Mesodermal cell (in vitro differentiated cells): ENCODE measurements around the gene RNF31.
A peak's percentile ranks its signal among the peaks of the same experiment; 100 is the strongest.
"Not testable (repeated sequence)": the region's sequence is repeated elsewhere in the genome, so short reads cannot be mapped to it uniquely, and the experiment has no call there.

Experiments
- H3K27ac ChIP-seq: 2 replicates; pipeline ENCODE4 v1.7.0; 2013; ENCODE audit warnings: mild to moderate bottlenecking, low read depth, low read length, moderate library complexity; ENCODE audit not compliant: severe bottlenecking
- H3K36me3 ChIP-seq: 2 replicates; pipeline ENCODE4 v1.7.1; 2013; ENCODE audit warnings: mild to moderate bottlenecking, low read length, moderate library complexity; ENCODE audit not compliant: control insufficient read depth, insufficient read depth
- H3K4me1 ChIP-seq: one replicate; pipeline ENCODE4 v1.7.1; 2013; ENCODE audit warnings: mild to moderate bottlenecking, low read length; ENCODE audit not compliant: insufficient read depth, control insufficient read depth, poor library complexity, severe bottlenecking
- H3K4me3 ChIP-seq: 2 replicates; pipeline ENCODE4 v1.7.0; 2013; ENCODE audit warnings: low read length, control low read depth, mild to moderate bottlenecking; ENCODE audit not compliant: insufficient read depth, poor library complexity, severe bottlenecking; ENCODE audit errors: extremely low read depth
- H3K9me3 ChIP-seq: 2 replicates; pipeline ENCODE4 v1.7.1; 2013; ENCODE audit warnings: mild to moderate bottlenecking, low read length, moderate library complexity; ENCODE audit not compliant: control insufficient read depth
- WGBS, 2 experiments: methylation state at CpG; one replicate each; pipeline ENCODE4 v1.1.5; 2013; ENCODE audit warnings: missing lambda C conversion rate in 2 of 2; ENCODE audit not compliant: insufficient coverage in 2 of 2; 5-methylcytosine and 5-hydroxymethylcytosine counted together

RNF31 gene

GRCh38 chr14:24196071-24197055, 49.1 kb downstream of the RNF31 start:
- H3K4me1 ChIP-seq, result peaks cover 3% of the 10 kb centered on the region
- peak overlapping the region; percentile 98 for H3K27ac ChIP-seq
- 19 to 43% methylated on average over 20 to 26 of the region's 33 CpGs for WGBS, 2 experiments
- peaks cover 3% of the 10 kb centered on the region for H3K9me3 ChIP-seq
- peak overlapping the region; percentile 78 for H3K4me3 ChIP-seq
- H3K36me3 ChIP-seq, result peaks cover 45% of the 10 kb centered on the region

GRCh38 chr14:24197056-24197450, 49.8 kb downstream of the RNF31 start:
- H3K4me3 ChIP-seq, result no peak overlapping the region
- 100% methylated on average over 1 of the region's 2 CpGs for WGBS, 2 experiments
- peaks cover 43% of the 10 kb centered on the region for H3K36me3 ChIP-seq
- H3K4me1 ChIP-seq, result peaks cover 3% of the 10 kb centered on the region
- H3K27ac ChIP-seq, result no peak overlapping the region
- H3K9me3 ChIP-seq, result peaks cover 6% of the 10 kb centered on the region

GRCh38 chr14:24198814-24199524, 51.7 kb downstream of the RNF31 start:
- H3K4me3 ChIP-seq, result no peak overlapping the region
- peaks cover 3% of the 10 kb centered on the region for H3K4me1 ChIP-seq
- H3K27ac ChIP-seq, result no peak overlapping the region
- H3K36me3 ChIP-seq, result peaks cover 40% of the 10 kb centered on the region
- 97 to 100% methylated on average over 5 to 6 of the region's 7 CpGs for WGBS, 2 experiments
- H3K9me3 ChIP-seq, result peaks cover 6% of the 10 kb centered on the region

- not testable (repeated sequence) for H3K9me3 ChIP-seq, H3K4me3 ChIP-seq, H3K4me1 ChIP-seq, H3K27ac ChIP-seq
- H3K36me3 ChIP-seq, result peaks cover 68% of the 10 kb centered on the region
- 62 to 72% methylated on average over 8 of the region's 8 CpGs for WGBS, 2 experiments
These were observed 55.2 kb downstream of the RNF31 start for GRCh38 chr14:24202538-24202937.

GRCh38 chr14:24203249-24203886, 56.1 kb downstream of the RNF31 start:
- H3K4me3 ChIP-seq, H3K4me1 ChIP-seq, H3K9me3 ChIP-seq, H3K27ac ChIP-seq: not testable (repeated sequence)
- WGBS, 2 experiments, result 89 to 99% methylated on average over 11 of the region's 16 CpGs
- peaks cover 76% of the 10 kb centered on the region for H3K36me3 ChIP-seq

GRCh38 chr14:24204163-24205146, 57.2 kb downstream of the RNF31 start:
- WGBS, 2 experiments, result 94 to 98% methylated on average over 5 to 6 of the region's 7 CpGs
- H3K36me3 ChIP-seq, result peaks cover 77% of the 10 kb centered on the region
- H3K4me1 ChIP-seq, result no peaks in the 10 kb centered on the region
- no peak overlapping the region for H3K4me3 ChIP-seq
- H3K9me3 ChIP-seq, result peaks cover 6% of the 10 kb centered on the region
- no peak overlapping the region for H3K27ac ChIP-seq

GRCh38 chr14:24206260-24207103, 59.2 kb downstream of the RNF31 start:
- H3K36me3 ChIP-seq, result peaks cover 84% of the 10 kb centered on the region
- no peaks in the 10 kb centered on the region for H3K4me1 ChIP-seq
- H3K4me3 ChIP-seq, result no peak overlapping the region
- H3K27ac ChIP-seq, result no peak overlapping the region
- 90 to 97% methylated on average over 9 to 10 of the region's 11 CpGs for WGBS, 2 experiments
- H3K9me3 ChIP-seq, result peaks cover 2% of the 10 kb centered on the region

GRCh38 chr14:24207104-24207551, 59.8 kb downstream of the RNF31 start:
- WGBS, 2 experiments, result 96 to 100% methylated on average over 5 of the region's 5 CpGs
- peaks cover 83% of the 10 kb centered on the region for H3K36me3 ChIP-seq
- H3K27ac ChIP-seq, result no peak overlapping the region
- no peaks in the 10 kb centered on the region for H3K4me1 ChIP-seq
- no peak overlapping the region for H3K4me3 ChIP-seq
- H3K9me3 ChIP-seq, result no peaks in the 10 kb centered on the region

GRCh38 chr14:24207625-24208024, 60.3 kb downstream of the RNF31 start:
- H3K4me1 ChIP-seq, result no peaks in the 10 kb centered on the region

More at GRCh38 chr14:24207625-24208024, 60.3 kb downstream of the RNF31 start:
- H3K36me3 ChIP-seq, result peaks cover 81% of the 10 kb centered on the region
- 94 to 100% methylated on average over 1 to 2 of the region's 2 CpGs for WGBS, 2 experiments
- no peak overlapping the region for H3K27ac ChIP-seq
- no peaks in the 10 kb centered on the region for H3K9me3 ChIP-seq
- no peak overlapping the region for H3K4me3 ChIP-seq
